ENCODE data around the gene FOXK2. TPM values are rescaled to one million over a fixed set of nuclear protein-coding genes. Genes with fewer than 3 reads are reported as not detected.
"Not testable (repeated sequence)": the region's sequence is repeated elsewhere in the genome, so short reads cannot be mapped to it uniquely, and the experiment has no call there.

FOXK2 gene
- total RNA-seq, 1 donor from 2014 or later = 42.5 TPM

- Histone ChIP-seq H3K27me3 (ENCODE audit: control insufficient read depth, insufficient read depth, low read length) (no peaks in the 10 kb centered on the region), H3K36me3 (ENCODE audit: control insufficient read depth, insufficient read depth, low read length) (no peaks in the 10 kb centered on the region), H3K4me3 (ENCODE audit: low read depth, low read length) (no peak overlapping the region)
- DNase-seq (ENCODE audit: low read depth) = no peak
- TF ChIP-seq CTCF (IDR thresholded peaks at IDR 0.05; ENCODE audit: insufficient read depth, low read length, poor library complexity, severe bottlenecking) = no peak
Measured at GRCh38 chr17:82507631-82508175, 11.8 kb upstream of the FOXK2 start.

GRCh38 chr17:82511642-82512041 is 7.9 kb upstream of the FOXK2 start:
- H3K36me3 ChIP-seq (ENCODE audit: control insufficient read depth, insufficient read depth, low read length); DNase-seq (ENCODE audit: low read depth); H3K27me3 ChIP-seq (ENCODE audit: control insufficient read depth, insufficient read depth, low read length); H3K4me3 ChIP-seq (ENCODE audit: low read depth, low read length): not testable (repeated sequence)

- not testable (repeated sequence) for DNase-seq (ENCODE audit: low read depth); H3K27me3 ChIP-seq (ENCODE audit: control insufficient read depth, insufficient read depth, low read length); H3K36me3 ChIP-seq (ENCODE audit: control insufficient read depth, insufficient read depth, low read length); H3K4me3 ChIP-seq (ENCODE audit: low read depth, low read length)
Measured at GRCh38 chr17:82513864-82514263, 5.7 kb upstream of the FOXK2 start.

GRCh38 chr17:82517230-82517865 is 2.2 kb upstream of the FOXK2 start:
- no peak for TF ChIP-seq CTCF (IDR thresholded peaks at IDR 0.05; ENCODE audit: insufficient read depth, low read length, poor library complexity, severe bottlenecking)

GRCh38 chr17:82519971-82520903 is 705 bp downstream of the FOXK2 start:
- no peak for TF ChIP-seq CTCF (IDR thresholded peaks at IDR 0.05; ENCODE audit: insufficient read depth, low read length, poor library complexity, severe bottlenecking)
- H3K36me3 ChIP-seq (ENCODE audit: control insufficient read depth, insufficient read depth, low read length) = no peaks in the 10 kb centered on the region
- no peak for DNase-seq (ENCODE audit: low read depth)
- no peaks in the 10 kb centered on the region for H3K27me3 ChIP-seq (ENCODE audit: control insufficient read depth, insufficient read depth, low read length)
- H3K4me3 ChIP-seq (ENCODE audit: low read depth, low read length) = peak overlapping the region; percentile 80

More at GRCh38 chr17:82517230-82517865, 2.2 kb upstream of the FOXK2 start:
- Histone ChIP-seq H3K4me3 (ENCODE audit: low read depth, low read length) (no peak overlapping the region), H3K27me3 (ENCODE audit: control insufficient read depth, insufficient read depth, low read length) (no peaks in the 10 kb centered on the region), H3K36me3 (ENCODE audit: control insufficient read depth, insufficient read depth, low read length) (no peaks in the 10 kb centered on the region)
- no peak for DNase-seq (ENCODE audit: low read depth)

GRCh38 chr17:82524540-82524939 is 5.0 kb downstream of the FOXK2 start:
- no peak for DNase-seq (ENCODE audit: low read depth)
- no peak for TF ChIP-seq CTCF (IDR thresholded peaks at IDR 0.05; ENCODE audit: insufficient read depth, low read length, poor library complexity, severe bottlenecking)

More at GRCh38 chr17:82524540-82524939, 5.0 kb downstream of the FOXK2 start:
- Histone ChIP-seq H3K27me3 (ENCODE audit: control insufficient read depth, insufficient read depth, low read length) (no peaks in the 10 kb centered on the region), H3K4me3 (ENCODE audit: low read depth, low read length) (no peak overlapping the region), H3K36me3 (ENCODE audit: control insufficient read depth, insufficient read depth, low read length) (no peaks in the 10 kb centered on the region)

Measured in kidney epithelial cell (primary cell).